WI38 (cell line): ENCODE measurements around the gene THBS3.

ENCODE experiments used
- H3K4me3 ChIP-seq: 2 replicates; pipeline ENCODE4 v1.5.1; 2011; ENCODE audit warnings: low read depth, mild to moderate bottlenecking, control low read depth, low read length
- TF ChIP-seq, protein P1 (sequence below): IDR thresholded peaks from 2 replicates; pipeline ENCODE4 v1.5.1; 2012; ENCODE audit warnings: low read depth, mild to moderate bottlenecking, control low read depth, low read length

THBS3 gene

DNA sequence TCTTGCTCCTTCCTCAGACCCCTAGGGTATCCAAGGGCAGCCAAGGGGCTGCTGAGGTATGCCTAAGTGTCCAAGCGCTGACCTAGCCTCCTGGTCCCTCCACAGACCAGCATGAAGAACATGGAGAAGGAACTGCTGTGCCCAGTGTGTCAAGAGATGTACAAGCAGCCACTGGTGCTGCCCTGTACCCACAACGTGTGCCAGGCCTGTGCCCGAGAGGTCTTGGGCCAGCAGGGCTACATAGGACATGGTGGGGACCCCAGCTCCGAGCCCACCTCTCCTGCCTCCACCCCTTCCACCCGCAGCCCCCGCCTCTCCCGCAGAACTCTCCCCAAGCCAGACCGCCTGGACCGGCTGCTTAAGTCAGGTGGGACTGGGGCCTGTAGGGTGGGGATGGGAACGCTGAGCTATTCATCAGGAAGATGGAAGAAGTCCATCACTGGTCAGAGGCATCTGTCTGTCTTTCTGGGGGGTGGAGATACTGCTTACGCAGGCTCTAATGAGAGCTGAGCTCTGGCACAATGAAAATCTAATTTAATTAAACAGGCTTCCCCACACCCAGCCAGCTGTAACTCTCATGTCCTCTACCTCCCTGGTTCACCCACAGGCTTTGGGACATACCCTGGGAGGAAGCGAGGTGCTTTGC, 32.3 kb downstream of the THBS3 start:
- H3K4me3 ChIP-seq, result peak overlapping the region; percentile 76; the same call in 1 of the 2 replicates
- TF ChIP-seq, protein P1, sequence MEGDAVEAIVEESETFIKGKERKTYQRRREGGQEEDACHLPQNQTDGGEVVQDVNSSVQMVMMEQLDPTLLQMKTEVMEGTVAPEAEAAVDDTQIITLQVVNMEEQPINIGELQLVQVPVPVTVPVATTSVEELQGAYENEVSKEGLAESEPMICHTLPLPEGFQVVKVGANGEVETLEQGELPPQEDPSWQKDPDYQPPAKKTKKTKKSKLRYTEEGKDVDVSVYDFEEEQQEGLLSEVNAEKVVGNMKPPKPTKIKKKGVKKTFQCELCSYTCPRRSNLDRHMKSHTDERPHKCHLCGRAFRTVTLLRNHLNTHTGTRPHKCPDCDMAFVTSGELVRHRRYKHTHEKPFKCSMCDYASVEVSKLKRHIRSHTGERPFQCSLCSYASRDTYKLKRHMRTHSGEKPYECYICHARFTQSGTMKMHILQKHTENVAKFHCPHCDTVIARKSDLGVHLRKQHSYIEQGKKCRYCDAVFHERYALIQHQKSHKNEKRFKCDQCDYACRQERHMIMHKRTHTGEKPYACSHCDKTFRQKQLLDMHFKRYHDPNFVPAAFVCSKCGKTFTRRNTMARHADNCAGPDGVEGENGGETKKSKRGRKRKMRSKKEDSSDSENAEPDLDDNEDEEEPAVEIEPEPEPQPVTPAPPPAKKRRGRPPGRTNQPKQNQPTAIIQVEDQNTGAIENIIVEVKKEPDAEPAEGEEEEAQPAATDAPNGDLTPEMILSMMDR, result no peak

DNA sequence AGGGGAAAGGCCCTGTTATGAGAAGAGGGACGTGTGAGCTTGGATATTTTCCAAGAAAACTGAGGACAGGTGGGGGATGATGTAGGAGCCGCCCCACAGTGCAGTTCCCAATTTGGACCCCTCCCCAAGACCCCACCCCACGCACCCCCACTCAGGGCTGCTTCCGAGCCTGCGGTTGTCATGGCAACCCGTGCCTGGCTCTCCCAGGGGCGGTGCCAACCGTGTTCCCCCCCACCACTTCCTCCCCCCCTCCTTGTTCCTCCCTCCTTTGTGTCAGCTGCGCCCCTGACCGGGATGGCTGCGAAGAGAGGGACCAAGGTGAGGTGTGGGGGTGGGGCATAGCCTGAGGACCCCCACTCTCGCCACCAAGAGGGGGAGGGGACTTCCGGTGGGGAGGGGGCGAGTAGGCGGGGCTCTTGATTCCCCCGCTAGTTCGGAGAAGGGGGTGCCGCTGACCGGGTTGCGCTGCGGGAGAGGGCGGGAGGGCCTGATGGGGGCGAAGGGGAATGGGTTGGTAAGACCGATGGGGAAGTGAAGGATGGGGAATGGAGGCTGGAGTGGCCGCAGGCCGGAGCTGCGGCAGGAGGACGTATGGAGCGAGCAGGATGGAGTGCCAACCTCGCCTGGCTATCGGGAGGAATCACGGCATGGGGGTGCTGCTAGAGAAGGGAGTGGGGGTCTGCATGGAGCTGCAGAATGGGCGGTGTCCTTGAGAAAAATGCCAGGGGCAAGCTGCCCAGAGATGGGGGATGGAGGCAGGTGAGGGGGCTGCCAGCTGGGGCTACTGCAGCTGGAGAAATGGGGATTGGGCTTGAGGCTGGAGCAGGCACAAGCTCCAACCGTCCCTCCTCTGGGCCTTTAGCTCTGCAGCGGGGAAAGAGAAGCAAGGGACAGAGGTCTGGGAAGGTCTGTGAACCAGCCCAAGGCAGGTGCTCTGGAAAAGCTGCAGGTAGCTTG, 33.1 kb downstream of the THBS3 start:
- peak overlapping the region; percentile 76 for H3K4me3 ChIP-seq
- TF ChIP-seq, protein P1, result no peak

DNA sequence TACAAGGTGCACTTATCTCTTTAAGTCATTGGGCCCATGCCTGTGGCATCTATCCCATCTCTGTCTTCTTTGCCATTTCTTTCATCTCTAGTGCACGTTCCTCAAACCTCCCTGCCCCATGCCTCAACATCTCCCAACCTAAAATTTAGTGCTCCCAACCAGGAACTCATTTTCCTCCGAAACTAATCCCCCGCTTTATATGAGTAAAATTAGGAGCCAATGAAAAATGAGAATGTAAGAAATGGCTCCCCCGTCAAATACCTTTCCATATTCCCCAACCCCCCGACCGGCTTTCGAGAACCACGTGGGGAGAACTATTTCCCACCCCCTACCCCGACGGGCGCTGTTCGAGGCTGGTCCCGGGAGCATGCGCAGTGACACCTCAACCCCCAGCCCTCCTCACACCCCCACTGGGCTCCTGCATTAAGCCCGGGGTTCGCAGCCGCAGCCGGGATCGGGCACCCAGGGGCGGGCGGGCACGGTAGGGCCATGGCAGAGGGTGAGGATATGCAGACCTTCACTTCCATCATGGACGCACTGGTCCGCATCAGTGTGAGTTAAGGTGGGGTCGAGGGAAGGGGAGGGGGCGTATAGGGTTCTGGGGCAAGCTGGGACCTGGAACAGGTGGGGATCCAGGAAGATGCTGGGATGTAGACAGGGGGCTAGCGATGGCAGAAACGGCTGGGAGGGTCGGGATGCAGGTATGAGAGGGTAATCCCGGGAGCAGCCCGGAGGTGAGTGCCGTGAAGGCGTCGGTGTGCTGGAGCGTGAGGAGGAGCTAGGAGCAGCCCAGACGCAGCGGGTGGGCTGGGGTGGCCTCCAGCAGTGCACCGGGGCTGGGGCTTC, 34.0 kb downstream of the THBS3 start, which contains the start of gene TRIM46:
TRIM46 (plus strand) TSS at position 372 of the 846 bp plus-strand sequence; CDS start at position 490, 118 bp downstream.
- TF ChIP-seq, protein P1, result no peak
- H3K4me3 ChIP-seq, result peak within 1 kb of the TSS; percentile 76

DNA sequence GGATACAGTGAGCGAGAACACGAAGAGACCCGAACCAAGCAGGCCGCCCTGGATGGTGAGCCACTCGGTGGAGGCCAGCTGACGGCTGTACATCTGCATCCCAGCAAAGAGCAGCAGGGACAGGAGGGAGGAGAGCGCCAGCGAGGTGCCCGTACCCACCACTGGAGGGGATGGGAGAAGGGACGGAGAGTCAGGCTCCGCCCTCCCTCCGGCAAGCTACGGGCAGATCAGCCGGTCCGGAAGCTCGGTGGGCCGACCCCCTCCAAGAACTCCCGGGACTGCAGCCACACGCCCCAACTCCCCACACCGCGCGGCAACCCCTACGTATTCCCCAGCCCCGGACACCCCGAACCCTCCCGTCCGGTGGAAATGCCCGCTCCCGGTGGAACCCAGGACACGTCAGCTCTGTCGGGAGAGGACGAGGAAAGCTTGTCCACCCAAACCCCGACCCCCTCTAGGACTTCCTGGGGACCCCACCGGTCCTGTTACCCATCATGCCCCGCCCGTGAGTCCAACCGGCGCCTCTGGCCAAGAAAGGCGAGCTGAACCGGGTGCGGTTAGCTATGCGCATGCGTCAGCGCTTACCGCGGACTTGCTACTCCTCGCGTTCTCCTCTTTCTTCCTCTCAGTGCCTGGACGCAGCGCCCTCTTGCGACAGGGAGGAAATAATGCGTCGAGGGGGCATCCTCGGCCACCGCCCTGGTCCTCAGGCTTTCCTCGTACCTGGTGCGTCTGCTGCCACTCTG, 34.8 kb downstream of the THBS3 start, which contains the start of gene KRTCAP2:
KRTCAP2 (minus strand) TSS at position 573 of the 746 bp plus-strand sequence; CDS start at position 493, 80 bp downstream.
- peak within 1 kb of the TSS; percentile 76 for H3K4me3 ChIP-seq
- TF ChIP-seq, protein P1, result peak; percentile 86

DNA sequence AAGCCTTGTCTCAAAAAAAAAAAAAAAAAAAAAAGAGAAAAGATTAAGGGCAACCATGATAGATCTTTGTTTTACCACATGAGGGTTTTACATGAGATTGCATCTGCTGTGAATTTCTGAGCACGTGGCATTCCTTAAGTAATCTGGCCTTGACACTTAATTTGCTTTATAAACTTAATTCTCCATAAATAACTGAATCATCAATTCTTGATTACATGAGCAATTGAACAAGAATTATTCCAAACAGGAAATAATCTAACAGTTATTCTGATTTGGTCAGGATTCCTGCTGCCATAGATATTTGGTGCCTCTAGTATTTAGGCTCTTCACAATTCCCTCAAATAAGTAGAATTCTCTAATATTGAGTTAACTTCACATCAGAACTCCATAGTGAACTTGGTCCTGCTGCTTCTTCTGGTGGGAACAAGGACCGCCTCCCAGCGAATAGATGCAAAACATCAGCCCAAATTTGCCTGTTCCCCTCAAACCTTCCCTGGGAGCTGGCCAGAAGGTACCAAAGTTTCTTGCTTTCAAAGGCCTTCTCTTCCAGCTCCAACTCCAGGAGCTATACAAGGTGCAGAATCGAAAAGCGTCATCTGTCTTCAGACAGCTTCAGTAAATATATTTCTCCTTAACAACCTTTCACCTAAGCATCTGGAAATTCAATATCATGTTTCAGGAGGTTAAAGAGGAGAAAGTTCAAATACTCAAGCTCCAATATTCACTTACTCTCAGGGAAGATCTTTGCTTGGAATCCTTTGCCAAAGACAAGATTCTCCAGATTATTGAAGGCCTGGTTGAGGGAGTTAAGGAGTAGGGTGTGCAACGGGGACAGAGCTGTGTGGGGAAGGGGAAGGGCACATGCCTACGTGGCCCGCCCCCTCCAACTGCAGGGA, 35.6 kb downstream of the THBS3 start:
- TF ChIP-seq, protein P1, result no peak
- H3K4me3 ChIP-seq, result peak overlapping the region; percentile 76

DNA sequence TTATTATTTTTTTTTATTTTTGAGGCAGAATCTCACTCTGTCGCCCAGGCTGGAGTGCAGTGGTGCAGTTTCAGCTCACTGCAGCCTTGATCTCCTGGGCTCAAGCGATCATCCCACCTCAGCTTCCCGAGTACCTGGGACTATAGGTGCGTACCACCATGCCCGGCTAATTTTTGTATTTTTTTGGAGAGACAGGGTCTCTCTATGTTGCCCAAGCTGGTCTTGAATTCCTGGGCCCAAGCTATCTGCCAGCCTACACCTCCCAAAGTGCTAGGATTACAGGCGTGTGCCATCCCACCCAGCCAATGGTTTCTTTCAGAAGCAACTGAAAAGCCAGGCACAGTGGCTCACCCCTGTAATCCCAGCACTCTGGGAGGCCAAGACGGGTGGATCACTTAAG, 36.9 kb downstream of the THBS3 start:
- no peak overlapping the region for H3K4me3 ChIP-seq
- TF ChIP-seq, protein P1, result no peak
